NCI-H2171 treated with DMSO at 0.1 percent for 48 hours (cell line): ENCODE data around the gene NYAP2.

ENCODE experiments used
- DNase-seq: peaks from one replicate; lab custom pipeline; 2025; lab: John Stamatoyannopoulos, UW

Gene NYAP2

DNA sequence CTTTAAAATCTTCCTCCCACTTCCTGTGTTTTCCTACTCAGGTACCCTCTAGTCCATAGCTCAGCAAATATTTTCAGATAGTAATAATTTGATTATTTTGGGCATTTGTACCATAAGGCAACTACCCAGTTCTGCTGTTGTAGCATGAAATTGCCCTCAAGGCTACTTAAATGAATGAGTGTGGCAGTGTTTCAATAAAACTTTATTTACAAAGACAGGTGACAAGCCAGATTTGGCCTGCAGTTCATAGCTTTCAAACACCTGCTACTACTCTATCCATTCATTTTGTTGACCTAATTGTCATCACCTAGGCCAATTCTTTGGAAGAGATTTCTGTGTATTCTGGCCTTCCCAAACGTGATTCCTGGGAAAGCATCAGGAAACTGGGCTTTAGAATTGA lies 28.9 kb downstream of the NYAP2 start:
- DNase-seq, result no peak

DNA sequence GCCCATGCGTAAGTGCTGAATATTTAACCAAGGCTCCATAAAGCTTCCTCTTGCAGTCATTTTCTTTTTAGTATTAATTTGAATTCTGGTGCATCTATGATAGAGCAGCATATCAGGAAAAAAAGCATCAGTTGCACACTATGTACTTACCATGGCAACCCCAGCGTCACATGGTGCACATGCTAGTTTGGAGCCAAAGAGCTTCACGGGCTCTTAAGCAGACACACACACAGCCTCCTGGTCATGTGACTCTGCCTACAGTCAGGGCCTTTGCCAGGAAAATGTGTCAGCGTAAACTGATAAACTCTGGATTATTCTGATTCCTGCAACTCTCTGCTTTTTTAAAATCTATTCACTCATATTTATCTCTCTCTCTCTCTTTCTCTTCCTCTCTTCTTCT lies 30.2 kb downstream of the NYAP2 start:
- DNase-seq, result peak; percentile 82

DNA sequence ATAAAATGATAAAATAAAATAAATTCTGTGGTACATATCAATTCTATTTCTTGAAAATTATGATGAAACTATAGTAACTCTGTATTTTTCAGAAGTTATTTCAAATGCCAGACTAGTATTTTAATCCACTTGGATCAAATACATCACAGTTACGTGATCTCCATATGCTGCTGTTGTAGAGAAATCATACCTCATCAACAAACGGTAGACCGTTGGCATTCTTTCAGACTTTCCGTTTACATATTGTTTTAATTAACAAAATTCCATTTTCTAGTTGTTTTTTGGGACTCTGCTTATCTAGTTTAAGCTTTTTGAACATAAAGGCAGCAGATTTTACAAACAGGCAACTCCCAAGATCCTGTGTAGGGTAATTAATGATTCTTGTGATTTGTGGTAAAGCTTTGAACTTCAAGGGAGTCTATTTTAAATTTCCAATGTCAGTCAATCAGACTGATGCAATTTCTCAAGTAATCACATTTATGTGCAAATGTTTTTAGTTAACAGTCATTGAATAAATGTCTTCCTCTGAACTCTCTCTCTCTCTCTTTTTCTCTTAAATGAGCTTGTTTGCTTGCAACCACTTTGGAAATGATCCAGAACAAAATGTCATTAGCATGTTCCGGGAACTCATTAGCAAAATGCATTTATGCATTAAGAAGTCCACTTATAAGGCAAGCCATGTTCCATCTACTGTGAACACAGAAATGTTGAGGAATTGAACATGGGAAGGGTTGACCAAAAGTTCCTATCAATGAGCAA lies 31.8 kb downstream of the NYAP2 start:
- peak; percentile 15 for DNase-seq

DNA sequence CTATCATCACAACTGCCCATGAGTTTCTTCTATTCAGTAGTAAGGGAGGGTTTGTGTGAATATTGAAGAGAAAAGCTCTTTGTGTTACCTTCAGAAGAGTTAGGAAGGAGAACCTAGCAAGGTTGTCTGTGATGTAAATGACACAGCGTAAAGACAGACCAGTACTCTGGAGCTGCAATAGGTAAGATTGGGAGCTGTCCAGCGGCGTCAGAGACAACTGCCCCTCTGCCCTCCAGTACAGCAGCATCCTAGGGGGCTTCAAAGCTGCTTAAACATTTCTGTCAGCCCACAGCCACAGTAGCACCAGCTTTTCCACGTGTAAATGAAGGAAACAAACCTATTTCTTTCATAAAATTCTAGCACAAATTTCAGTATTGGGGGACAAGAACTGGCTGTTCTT lies 34.5 kb downstream of the NYAP2 start:
- DNase-seq, result no peak

DNA sequence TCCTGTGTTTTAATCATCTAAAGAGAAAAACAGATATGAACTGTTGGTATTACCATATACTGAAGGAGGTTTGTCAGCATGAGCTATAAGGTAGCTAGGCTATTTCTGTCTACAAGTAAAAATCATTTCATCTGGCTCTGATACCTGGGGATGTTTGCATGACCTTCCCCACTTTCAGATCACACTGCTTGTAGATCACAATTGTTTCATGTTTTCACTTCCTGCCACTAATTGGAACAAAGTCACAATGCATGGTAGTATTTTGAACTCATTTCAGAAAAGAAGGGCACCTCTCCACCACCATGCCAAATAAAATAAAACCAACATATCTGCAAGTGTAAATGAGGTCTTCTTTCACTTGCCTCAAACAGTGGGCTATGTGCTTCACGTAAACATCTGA lies 37.8 kb downstream of the NYAP2 start:
- no peak for DNase-seq

DNA sequence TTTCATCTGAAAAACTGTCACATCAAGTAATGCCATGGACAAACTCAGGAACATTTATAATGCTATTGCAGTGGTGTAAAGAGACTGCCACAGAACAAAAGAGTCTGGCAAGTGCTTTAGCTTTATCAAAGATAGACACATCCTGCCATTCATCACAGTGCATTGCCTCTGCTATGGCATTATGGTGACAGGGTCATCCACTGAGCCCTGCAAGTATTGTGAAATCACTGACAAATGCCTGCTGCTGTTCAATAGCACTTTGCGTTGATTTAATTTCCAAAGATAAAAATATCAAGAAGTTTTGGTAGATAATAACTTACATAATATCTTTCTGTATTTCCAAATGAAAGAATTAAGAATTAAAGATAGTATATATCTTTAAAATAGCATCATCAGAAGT lies 38.7 kb downstream of the NYAP2 start:
- DNase-seq, result no peak

DNA sequence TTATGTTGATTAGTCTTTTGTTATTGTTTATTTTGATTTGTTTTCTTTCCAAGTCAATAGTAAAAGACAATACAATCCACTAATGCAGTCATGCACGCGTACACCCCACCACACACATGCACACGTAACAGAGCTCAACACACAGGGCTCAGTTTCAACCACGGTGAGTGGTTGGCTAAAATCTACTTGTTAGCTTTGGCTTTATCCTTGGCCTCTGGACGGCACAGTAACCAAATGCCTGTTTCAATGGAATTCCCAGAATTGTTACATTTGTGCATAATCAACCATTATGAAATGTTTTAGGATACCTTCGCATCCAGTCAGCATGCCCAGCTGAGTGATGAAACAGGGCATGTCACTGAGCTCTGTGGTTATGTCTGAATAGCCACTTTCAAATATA lies 53.2 kb downstream of the NYAP2 start:
- no peak for DNase-seq

DNA sequence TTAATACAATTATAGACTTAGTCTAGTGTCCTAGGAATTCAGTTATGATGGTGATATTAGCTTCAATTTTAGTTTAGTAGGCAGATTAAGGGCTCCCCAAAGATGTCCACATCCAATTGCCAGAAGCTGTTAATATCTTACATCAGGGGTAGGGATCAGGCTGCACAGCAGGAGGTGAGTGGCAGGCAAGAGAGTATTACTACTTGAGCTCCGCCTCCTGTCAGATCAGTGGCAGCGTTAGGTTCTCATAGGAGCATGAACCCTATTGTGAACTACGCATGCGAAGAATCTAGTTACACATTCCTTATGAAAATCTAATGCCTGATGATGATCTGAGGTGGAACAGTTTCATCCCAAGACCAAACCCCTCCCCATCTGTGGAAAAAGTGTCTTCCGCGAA lies 54.9 kb downstream of the NYAP2 start:
- no peak for DNase-seq

DNA sequence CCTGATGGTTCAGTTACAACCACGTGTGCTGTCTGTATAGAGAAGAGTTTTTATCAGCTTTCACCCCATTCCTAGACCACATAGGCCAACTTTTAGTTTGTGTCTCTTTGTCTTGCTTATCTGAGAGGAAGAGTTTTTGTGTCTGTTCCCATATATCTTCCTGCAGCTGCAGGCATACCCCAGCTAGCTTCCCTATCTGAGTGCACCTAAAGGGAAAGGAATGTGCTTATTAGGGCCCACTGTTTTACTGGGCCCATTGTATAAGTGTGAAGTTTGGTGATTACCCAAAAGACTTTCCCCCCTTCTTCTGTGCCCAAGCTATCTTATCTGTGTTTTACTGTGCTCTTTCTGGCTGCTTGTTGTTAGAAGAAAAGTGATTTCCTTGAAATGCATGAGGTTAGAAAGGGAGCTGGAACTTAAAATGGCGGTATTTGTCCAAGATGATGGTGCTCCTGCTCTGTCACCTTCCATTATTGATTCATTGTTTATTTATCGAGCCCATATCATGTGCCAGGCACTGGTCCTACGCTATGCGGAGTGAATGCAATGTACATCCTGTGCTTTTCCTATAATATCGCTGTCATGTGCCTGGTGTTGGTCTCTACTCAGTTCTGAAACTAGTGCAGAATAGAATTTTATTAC lies 57.2 kb downstream of the NYAP2 start:
- DNase-seq, result no peak

DNA sequence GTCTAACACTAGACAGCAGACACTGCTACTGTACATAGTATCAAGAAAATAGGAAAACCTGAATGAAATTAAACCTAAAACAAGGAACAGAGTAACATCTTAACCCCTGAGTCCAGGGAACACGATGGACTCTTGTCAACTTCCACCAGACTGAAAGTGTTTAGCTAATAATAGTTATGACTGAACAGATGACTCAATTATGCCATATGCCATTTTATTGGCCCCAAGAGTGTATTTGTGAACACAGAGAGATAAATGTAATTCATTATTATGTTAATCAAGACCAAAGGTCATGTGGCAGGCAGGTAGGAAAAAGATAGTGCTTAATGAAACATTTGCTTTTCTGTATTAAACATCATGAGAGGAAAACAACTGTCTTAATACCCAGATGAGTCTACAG lies 58.0 kb downstream of the NYAP2 start:
- peak; percentile 32 for DNase-seq

DNA sequence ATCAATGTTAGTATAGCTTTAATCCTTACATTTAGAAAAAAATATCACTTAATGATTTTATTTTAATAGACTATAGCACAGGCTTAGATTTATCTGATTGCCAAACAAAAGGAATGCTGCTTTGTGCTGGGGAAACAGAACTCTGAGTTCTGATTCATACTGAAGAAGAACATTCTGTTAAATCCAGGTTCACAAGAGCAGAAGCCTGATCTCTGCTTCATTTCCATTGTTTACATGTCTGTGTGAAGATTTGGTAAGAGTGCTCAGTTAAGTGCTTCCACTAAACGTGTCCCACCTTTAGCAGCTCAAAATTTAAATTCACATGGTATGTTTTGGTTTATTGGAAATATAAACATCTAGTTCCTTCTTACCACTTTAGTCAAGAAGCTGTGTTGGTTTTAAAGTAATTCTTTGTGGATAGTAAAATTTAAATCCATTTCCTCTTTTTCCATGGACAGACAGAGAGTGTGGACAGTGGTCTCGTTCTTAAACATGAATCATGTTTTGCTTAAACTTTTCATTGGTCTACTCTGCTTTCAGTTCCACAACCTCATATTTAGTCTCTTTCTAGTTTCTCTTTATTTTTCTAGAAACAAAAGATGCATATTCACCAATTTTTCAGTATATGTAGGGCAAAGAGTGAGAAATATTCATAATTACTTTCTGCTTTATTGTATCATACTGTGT lies 59.1 kb downstream of the NYAP2 start:
- no peak for DNase-seq

DNA sequence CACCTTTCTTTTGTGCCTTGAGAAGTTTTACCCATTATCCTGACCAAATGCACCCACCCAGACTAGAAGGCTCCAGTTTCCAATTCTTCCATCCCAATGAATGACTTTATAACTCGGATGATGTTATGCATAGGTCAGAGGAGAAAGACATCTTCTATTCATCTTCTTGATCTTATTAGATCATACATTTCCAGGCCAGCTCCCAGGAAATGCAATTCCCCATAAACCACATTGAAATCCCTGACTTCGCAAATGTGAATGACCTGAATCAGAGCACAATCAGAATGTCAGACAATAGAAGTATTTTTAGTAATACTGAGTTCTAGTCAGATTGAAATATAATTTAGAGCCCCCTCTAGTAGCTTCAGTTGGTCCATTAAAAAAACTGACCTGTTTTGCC lies 62.9 kb downstream of the NYAP2 start:
- no peak for DNase-seq

DNA sequence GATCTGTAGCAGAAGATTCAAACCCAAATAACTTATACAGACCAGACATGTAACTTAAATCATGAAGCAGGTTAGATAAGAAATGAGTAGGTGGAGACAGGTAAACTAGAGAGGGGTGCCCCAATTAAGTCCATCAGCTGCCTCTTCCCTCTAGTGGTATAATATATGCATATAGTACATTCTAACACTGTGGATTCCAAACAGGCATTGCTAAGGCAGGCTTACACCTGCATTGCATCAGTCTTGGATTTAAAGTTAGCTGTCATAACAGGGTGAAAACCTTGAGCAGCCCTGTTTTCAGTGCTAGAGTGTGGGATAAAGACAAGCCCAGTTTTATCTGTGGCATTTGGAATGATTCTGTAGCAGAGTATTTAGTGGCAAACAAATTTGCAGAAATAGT lies 63.4 kb downstream of the NYAP2 start:
- DNase-seq, result no peak

DNA sequence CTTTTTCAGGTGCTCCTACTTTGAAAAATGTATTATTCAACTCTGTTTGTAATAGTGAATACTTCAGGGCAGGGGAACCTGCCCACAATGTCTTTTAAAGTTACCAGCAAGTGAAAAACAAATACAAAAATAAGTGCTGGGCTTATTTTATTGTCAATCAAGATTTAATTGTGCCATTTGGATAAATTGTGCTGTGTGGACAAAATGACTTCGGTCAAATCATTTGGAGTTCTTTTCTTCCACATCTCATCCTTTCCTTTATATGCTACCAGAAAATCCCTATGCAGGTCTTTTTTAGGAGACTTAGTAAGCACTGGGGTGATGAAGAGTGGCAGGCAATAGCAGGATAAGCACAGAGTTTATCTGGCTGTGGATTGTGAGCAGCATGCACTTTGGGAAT lies 63.9 kb downstream of the NYAP2 start:
- no peak for DNase-seq

DNA sequence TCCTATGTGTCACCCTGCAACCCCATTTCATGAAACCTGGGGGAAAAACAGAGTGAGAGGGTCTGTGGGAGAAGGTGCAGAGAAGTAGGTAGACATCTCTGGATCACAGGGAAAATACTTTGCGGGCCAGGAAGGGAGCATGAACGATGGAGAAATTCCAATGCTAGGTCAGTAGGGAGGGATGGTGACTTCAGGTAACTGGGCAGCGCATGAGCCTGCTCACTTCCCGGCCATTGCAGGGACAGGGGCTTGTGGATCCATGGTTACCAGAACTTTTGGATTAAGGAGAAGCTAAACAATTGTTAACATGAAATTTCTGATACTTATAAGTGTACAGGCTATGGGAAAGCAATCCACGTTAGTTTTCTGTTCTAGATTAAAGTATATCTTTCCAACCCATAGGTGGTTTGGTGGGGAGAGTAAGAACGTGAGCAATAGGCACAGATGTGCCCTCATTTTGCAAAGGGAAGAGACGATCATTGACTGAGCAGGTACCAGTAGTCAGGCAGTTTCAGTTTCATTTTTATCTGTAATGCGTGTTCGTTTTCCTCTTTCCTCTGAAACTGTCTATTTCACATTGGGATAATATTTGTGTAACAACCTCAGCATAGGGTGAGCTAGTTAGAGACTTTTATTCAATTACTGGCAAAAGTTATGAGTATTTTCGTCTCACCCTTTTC lies 65.0 kb downstream of the NYAP2 start:
- DNase-seq, result no peak

DNA sequence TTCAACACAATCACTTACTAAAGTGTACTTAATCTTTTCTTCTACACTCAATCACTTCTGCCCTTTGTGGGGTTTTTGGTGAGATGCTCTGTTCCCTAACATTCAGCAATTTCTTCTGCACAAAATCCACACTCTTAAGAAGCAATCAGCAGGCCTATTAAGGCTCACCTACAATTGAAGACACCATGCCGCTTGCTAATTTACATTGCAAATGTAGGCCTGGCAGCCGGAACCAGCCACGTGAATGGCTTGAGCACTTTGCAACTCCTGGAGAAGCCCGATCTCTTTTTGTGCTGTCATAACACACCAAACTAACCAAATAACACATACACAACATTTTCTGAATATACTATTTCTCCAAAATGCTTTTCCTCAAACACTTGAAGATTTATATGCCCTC lies 66.3 kb downstream of the NYAP2 start:
- no peak for DNase-seq

DNA sequence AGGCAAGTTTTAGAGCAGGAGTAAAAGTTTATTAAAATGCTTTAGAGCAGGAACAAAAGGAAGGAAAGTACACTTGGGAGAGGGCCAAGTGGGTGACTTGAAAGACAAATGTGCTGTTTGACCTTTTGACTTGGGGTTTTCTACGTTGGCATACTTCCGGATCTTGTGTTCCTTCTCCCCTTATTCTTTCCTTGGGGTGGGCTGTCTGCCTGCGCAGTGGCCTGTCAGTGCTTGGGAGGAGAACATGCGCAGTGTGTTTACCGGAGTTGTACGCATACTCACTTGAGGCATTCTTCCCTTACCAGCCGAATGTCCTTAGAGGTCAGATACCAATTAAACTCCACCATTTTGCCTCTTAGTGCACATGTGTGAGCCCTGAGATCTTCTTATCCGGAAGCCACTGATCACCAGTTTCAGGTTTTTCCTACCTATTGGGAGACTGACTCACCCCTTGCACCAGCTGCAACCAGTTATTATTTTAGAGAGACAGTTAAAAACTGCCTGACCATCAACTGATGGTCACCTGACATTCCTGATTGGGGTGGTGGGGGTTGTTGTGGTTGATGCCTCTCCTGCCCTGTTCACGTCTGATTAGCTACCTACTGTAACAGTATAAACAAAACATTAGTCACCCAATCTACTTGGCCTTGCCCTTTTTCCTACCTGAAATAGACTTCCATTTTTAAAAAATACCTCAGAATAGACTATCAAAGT lies 67.5 kb downstream of the NYAP2 start:
- no peak for DNase-seq

DNA sequence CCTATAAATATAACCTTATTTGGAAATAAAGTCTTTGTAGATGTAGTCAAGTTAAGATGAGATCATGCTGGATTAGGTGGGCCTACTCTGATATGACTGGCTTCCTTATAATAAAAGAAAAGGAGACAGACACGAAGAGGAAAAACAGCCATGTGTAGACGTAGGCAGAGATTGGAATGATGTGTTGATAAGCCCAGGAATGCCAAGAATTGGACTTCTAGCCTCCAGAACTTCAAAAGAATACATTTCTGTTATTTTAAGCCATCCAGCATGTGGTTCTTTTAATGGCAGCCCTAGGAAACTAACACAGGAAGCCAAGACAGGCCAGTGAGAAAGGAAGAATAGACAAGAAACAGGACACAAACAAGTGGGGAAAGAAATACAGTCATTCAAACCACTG lies 68.6 kb downstream of the NYAP2 start:
- no peak for DNase-seq

DNA sequence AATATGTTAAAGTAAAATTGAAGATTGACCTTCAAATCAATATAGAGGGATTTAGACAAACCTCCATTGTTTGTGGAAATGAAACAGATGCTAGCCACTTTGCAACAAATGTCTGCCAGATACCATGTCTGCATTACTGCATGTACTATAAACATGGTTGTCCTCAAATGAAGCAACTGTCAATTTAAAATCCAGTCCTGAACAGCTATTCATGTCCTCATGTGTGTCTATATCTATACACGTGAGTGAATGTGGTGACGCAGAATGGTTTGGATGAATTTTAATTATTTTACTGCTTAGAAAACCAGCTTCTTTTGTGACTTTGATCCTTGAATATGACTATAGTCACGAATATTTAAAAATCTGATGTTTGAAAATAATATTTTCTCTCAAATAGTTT lies 71.5 kb downstream of the NYAP2 start:
- no peak for DNase-seq

DNA sequence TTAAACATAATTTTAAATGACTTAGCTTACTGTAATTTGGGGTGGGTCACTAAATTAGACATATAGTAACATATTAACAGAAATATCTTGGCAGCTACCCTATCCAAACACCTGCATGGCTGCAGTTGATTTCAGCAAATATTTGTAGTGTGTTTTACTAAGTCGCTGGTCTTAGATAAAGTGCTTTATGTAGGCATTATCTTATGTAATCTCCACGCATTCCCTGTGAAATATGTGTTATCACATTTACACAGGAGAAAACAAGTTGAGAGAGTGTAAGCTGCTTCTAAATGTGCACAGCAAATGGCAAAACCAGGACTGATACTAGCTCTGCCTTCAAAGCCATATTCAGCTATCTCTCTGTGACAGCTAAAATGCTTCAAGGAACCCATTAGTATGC lies 72.0 kb downstream of the NYAP2 start:
- DNase-seq, result no peak

DNA sequence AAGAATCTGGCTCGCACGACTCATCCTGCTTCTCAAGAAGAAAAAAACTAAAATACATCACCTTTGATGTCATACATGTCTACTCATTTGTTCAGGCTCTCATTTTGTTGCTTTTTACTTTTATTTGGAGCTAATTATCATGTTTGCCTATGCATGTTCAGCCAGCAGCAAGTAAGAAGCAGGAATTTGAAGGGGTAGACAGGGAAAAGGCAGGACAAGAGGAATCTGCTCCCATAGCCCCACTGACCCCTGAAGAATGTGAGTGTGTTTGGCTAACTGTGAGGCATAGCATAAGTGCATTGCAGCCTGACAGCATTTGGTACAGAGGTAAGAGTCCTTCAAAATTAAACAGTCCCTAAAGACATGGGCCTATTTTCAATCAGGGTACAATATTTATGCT lies 72.7 kb downstream of the NYAP2 start:
- no peak for DNase-seq

DNA sequence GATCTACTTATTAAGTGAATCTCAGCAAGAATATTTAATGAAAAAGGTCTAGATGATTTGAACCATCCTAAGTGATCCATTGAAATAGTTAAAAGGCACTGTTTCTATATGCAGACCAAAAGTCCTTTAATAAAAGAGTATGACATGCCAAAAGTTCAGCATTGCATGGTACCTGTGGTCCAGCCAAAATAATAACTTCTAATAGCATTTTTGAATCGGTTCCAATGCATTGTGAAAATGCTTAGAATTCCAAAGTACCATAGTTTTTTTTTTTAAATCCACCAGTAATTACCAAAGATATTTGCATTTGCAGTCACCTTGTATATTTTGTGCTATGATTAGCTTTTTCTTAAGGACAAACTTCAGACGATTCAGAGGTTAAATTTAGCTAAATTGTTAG lies 79.9 kb downstream of the NYAP2 start:
- DNase-seq, result no peak
